IPS-NIHi7 (cell line): ENCODE data around the gene CYP8B1.

ENCODE experiments used
- DNase-seq: peaks from one replicate; pipeline ENCODE4 v3.0.0; 2012; ENCODE audit warnings: mixed read lengths; ENCODE audit errors: extremely low spot score

CYP8B1 gene

GRCh38 chr3:42875325-42876151 is at the start of gene CYP8B1:
Gene CYP8B1, minus strand, starts transcription at chr3:42875879. Its CDS starts 63 bp downstream, at chr3:42875816.
- DNase-seq = no peak

GRCh38 chr3:42923606-42924005 is 47.9 kb upstream of the CYP8B1 start:
- DNase-seq = no peak

- DNase-seq = no peak
Observed at GRCh38 chr3:42914771-42915515, 39.3 kb upstream of the CYP8B1 start.

- DNase-seq = no peak
Observed at GRCh38 chr3:42911551-42911950, 35.9 kb upstream of the CYP8B1 start.

GRCh38 chr3:42908675-42909074 is 33.0 kb upstream of the CYP8B1 start:
- no peak for DNase-seq

GRCh38 chr3:42906848-42907183 is 31.1 kb upstream of the CYP8B1 start:
- DNase-seq = no peak

GRCh38 chr3:42906070-42906847 is 30.6 kb upstream of the CYP8B1 start, which contains the start of gene ZNF662:
Gene ZNF662, plus strand, starts transcription at chr3:42906142. Its CDS starts 1,973 bp downstream, at chr3:42908115.
- no peak for DNase-seq

- DNase-seq = no peak
Observed at GRCh38 chr3:42905740-42906069, 30.0 kb upstream of the CYP8B1 start.

- no peak for DNase-seq
Observed at GRCh38 chr3:42904076-42904475, 28.4 kb upstream of the CYP8B1 start.

GRCh38 chr3:42902257-42902656 is 26.6 kb upstream of the CYP8B1 start:
- DNase-seq = no peak

GRCh38 chr3:42901073-42901415 is 25.4 kb upstream of the CYP8B1 start:
- no peak for DNase-seq

- no peak for DNase-seq
Observed at GRCh38 chr3:42900226-42901072, 24.8 kb upstream of the CYP8B1 start.

GRCh38 chr3:42898896-42899675 is 23.4 kb upstream of the CYP8B1 start:
- DNase-seq = no peak

- DNase-seq = no peak
Observed at GRCh38 chr3:42895580-42895868, 19.8 kb upstream of the CYP8B1 start.

- no peak for DNase-seq
Observed at GRCh38 chr3:42894698-42895579, 19.3 kb upstream of the CYP8B1 start.

GRCh38 chr3:42892807-42893206 is 17.1 kb upstream of the CYP8B1 start:
- DNase-seq = no peak

GRCh38 chr3:42892169-42892568 is 16.5 kb upstream of the CYP8B1 start:
- no peak for DNase-seq

GRCh38 chr3:42891042-42891441 is 15.4 kb upstream of the CYP8B1 start:
- DNase-seq = no peak

GRCh38 chr3:42887084-42887483 is 11.4 kb upstream of the CYP8B1 start:
- no peak for DNase-seq

- no peak for DNase-seq
Observed at GRCh38 chr3:42886294-42886822, 10.7 kb upstream of the CYP8B1 start.
